HCT116 (cell line): ENCODE results near the gene YWHAE. TPM values are rescaled to one million over a fixed set of nuclear protein-coding genes. Genes with fewer than 3 reads are reported as not detected.

Source experiments
- ATAC-seq: fragments of 200-7000 bp; cut with Tn5 transposase; 2 replicates; pipeline ENCODE4 v1.9.1; 2020; ENCODE audit warnings: mild to moderate bottlenecking, moderate library complexity
- BruUV-seq: library from RNA; stranded (reverse); fragments of 400-500 nt; replicated peaks from 2 replicates; lab custom pipeline; 2021; lab: Mats Ljungman, UMichigan
- CTCF ChIA-PET: fragments of 300-600 bp; sonication (Branson Sonifier 250); formaldehyde crosslinking; loops from one replicate; lab custom pipeline; 2021; ENCODE audit warnings: antibody characterized with exemption; lab: Charles Lee
- POLR2A ChIA-PET: fragments of 300-600, 350-600 bp; sonication (Branson Sonifier 250); formaldehyde crosslinking; loops from one replicate; lab custom pipeline; 2021; ENCODE audit warnings: antibody characterized with exemption; lab: Charles Lee
- RAD21 ChIA-PET, 2 experiments: fragments of 300-600 bp; sonication (Branson Sonifier 250); formaldehyde crosslinking; loops; one replicate each; lab custom pipeline; 2023; ENCODE audit warnings: low total read pairs in 2 of 2; ENCODE audit not compliant: uncharacterized antibody in 2 of 2, unreplicated experiment in 2 of 2, low non-redundant PET in 1 of 2; lab: Charles Lee
- DNase-seq: peaks from one replicate; pipeline ENCODE4 v3.0.0-alpha.2; 2010; ENCODE audit warnings: low read depth, low spot score
- H2AFZ ChIP-seq: fragments of 200-600 bp; shearing (Covaris generic), sonication (generic); 2 replicates; pipeline ENCODE4 v1.6.1; 2017; ENCODE audit warnings: low read depth, mixed run types, mixed read lengths, antibody characterized with exemption, low read length; ENCODE audit not compliant: poor library complexity, severe bottlenecking
- H3K27ac ChIP-seq: 2 replicates; pipeline ENCODE4 v1.5.1; 2012; ENCODE audit warnings: low read depth, low read length
- H3K27me3 ChIP-seq: fragments of 200-600 bp; sonication (generic); 2 replicates; pipeline ENCODE4 v1.6.1; 2016; ENCODE audit warnings: mixed run types, low read length, mixed read lengths; ENCODE audit not compliant: insufficient read depth
- H3K36me3 ChIP-seq, 2 experiments: fragments of 200-500 bp in 1 of 2; fragments of 200-600 bp in 1 of 2; sonication (Bioruptor generic) in 1 of 2; sonication (generic) in 1 of 2; 2 replicates each; pipeline versions ENCODE4 v1.5.1 to v1.6.1; 2014 to 2016; ENCODE audit warnings: low read length in 2 of 2, inconsistent platforms in 1 of 2, mixed read lengths in 1 of 2, mixed run types in 1 of 2; ENCODE audit not compliant: insufficient read depth in 2 of 2, control insufficient read depth in 1 of 2
- H3K4me1 ChIP-seq, 2 experiments: fragments of 200-600 bp in 1 of 2; sonication (generic) in 1 of 2; 2 replicates each; pipeline versions ENCODE4 v1.5.1 to v1.6.1; 2012 to 2017; ENCODE audit warnings: low read length in 2 of 2, inconsistent platforms in 1 of 2, mild to moderate bottlenecking in 1 of 2, mixed read lengths in 1 of 2, mixed run types in 1 of 2, moderate library complexity in 1 of 2; ENCODE audit not compliant: insufficient read depth in 2 of 2, control insufficient read depth in 1 of 2
- H3K4me2 ChIP-seq: fragments of 200-600 bp; sonication (generic); 2 replicates; pipeline ENCODE4 v1.6.1; 2017; ENCODE audit warnings: mixed run types, low read length, mixed read lengths
- H3K4me3 ChIP-seq, 2 experiments: fragments of 200-600 bp in 1 of 2; sonication (generic) in 1 of 2; replicated peaks in 1 of 2; 2 replicates each; pipeline ENCODE4 v1.5.1; 2011 to 2016; ENCODE audit warnings: low read length in 2 of 2, control low read depth in 1 of 2, low read depth in 1 of 2, mild to moderate bottlenecking in 1 of 2, mixed read lengths in 1 of 2, mixed run types in 1 of 2
- H3K79me2 ChIP-seq: fragments of 200-600 bp; sonication (generic); 2 replicates; pipeline ENCODE4 v1.6.1; 2017; ENCODE audit warnings: mild to moderate bottlenecking, mixed run types, low read length, moderate library complexity, mixed read lengths; ENCODE audit not compliant: insufficient read depth
- H3K9ac ChIP-seq: fragments of 200-600 bp; sonication (generic); 2 replicates; pipeline ENCODE4 v1.6.1; 2016; ENCODE audit warnings: low read length, mixed read lengths
- H3K9me2 ChIP-seq: fragments of 200-600 bp; sonication (generic), shearing (Covaris generic); 2 replicates; pipeline ENCODE4 v1.6.1; 2017; ENCODE audit warnings: mixed run types, mild to moderate bottlenecking, moderate library complexity; ENCODE audit not compliant: insufficient read depth
- H3K9me3 ChIP-seq, 2 experiments: fragments of 200-500 bp in 1 of 2; fragments of 200-600 bp in 1 of 2; sonication (Bioruptor generic) in 1 of 2; sonication (generic) in 1 of 2; 2 replicates each; pipeline ENCODE4 v1.6.1; 2014 to 2017; ENCODE audit warnings: low read length in 2 of 2, mixed read lengths in 2 of 2, inconsistent platforms in 1 of 2, low read depth in 1 of 2, mild to moderate bottlenecking in 1 of 2, mixed run types in 1 of 2, moderate library complexity in 1 of 2; ENCODE audit not compliant: control insufficient read depth in 1 of 2, insufficient read depth in 1 of 2
- H4K20me1 ChIP-seq: fragments of 200-600 bp; sonication (generic), shearing (Covaris generic); 2 replicates; pipeline ENCODE4 v1.6.1; 2017; ENCODE audit warnings: mixed run types, mild to moderate bottlenecking, moderate library complexity; ENCODE audit not compliant: insufficient read depth
- CBX3 ChIP-seq: IDR thresholded peaks from 2 replicates; pipeline ENCODE4 v1.6.1; 2012; ENCODE audit warnings: low read depth
- CEBPB ChIP-seq: IDR thresholded peaks from 2 replicates; pipeline ENCODE4 v1.6.1; 2012; ENCODE audit warnings: low read depth
- CTCF ChIP-seq, 3 experiments: fragments of 200-600 bp in 1 of 3; sonication (generic) in 1 of 3; IDR thresholded peaks in 2 of 3; conservative IDR thresholded peaks in 1 of 3; 2 replicates each; pipeline ENCODE4 v1.5.1; 2012 to 2017; ENCODE audit warnings: low read depth in 2 of 3, low read length in 2 of 3, antibody characterized with exemption in 1 of 3, borderline replicate concordance in 1 of 3, control low read depth in 1 of 3, mild to moderate bottlenecking in 1 of 3, mixed read lengths in 1 of 3, mixed run types in 1 of 3, moderate library complexity in 1 of 3; ENCODE audit not compliant: insufficient read depth in 1 of 3
- EGR1 ChIP-seq: IDR thresholded peaks from 2 replicates; pipeline ENCODE4 v1.6.1; 2012; ENCODE audit warnings: low read depth
- ELF1 ChIP-seq: IDR thresholded peaks from 2 replicates; pipeline ENCODE4 v1.6.1; 2012; ENCODE audit warnings: low read depth, borderline replicate concordance
- EZH2 ChIP-seq: fragments of 200-600 bp; sonication (generic); IDR thresholded peaks from 2 replicates; pipeline ENCODE4 v1.6.1; 2017; ENCODE audit warnings: antibody characterized with exemption, mixed run types
- EZH2phosphoT487 ChIP-seq: fragments of 200-600 bp; IDR thresholded peaks from 2 replicates; pipeline ENCODE4 v1.6.1; 2018; ENCODE audit warnings: antibody characterized with exemption, borderline replicate concordance
- JUND ChIP-seq: IDR thresholded peaks from 2 replicates; pipeline ENCODE4 v1.6.1; 2012
- POLR2AphosphoS5 ChIP-seq: IDR thresholded peaks from 2 replicates; pipeline ENCODE4 v1.6.1; 2011; ENCODE audit warnings: mild to moderate bottlenecking, low read depth, low read length, moderate library complexity
- SP1 ChIP-seq: IDR thresholded peaks from 2 replicates; pipeline ENCODE4 v1.6.1; 2012; ENCODE audit warnings: low read depth
- YY1 ChIP-seq: IDR thresholded peaks from 2 replicates; pipeline ENCODE4 v1.6.1; 2011; ENCODE audit warnings: low read length, low read depth, moderate library complexity, mild to moderate bottlenecking; ENCODE audit not compliant: insufficient replicate concordance; ENCODE audit errors: extremely low read depth
- ZNF274 ChIP-seq: fragments of 200-500 bp; sonication (Bioruptor generic); IDR thresholded peaks from 2 replicates; pipeline ENCODE4 v1.6.1; 2014; ENCODE audit warnings: mild to moderate bottlenecking, low read depth, low read length, inconsistent platforms
- intact Hi-C: fragments of 100-400 bp; cut with micrococcal nuclease; formaldehyde crosslinking; loops from 2 replicates; pipeline ENCODE4 v1.10.0; 2022
- total RNA-seq: library from RNA; stranded (reverse); gene quantifications from one replicate; pipeline ENCODE4 v1.2.1, GENCODE V29; 2021; ENCODE audit not compliant: unreplicated experiment
- TF ChIP-seq, protein P1 (sequence below): IDR thresholded peaks from 2 replicates; pipeline ENCODE4 v1.6.1; 2012
- TF ChIP-seq, protein P2 (sequence below): IDR thresholded peaks from 2 replicates; pipeline ENCODE4 v1.6.1; 2011; ENCODE audit warnings: mild to moderate bottlenecking, low read length, moderate library complexity; ENCODE audit not compliant: insufficient replicate concordance; ENCODE audit errors: extremely low read depth

Gene YWHAE
- total RNA-seq, 1 experiment from 2014 or later: 735 TPM

DNA sequence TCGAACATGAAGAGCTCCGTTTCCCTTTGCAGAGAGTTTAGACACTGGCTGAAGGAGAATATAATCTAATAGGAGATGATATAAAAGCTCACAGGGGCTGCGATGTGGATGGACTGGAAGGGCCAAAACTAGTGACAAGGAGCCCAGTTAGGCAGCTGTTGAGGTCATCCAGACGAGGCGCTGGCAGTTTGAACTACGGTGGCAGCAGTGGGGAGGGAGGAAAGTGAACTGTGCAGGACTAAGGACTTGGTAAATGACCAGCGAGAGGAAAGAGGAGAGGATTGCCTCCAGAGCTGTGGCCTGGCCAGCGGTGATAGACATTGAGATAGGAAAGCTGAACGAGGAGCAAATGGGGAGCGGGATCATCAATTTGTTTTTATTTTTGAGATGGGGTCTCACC is 14.6 kb upstream of the YWHAE start:
- Histone ChIP-seq H3K9me3 (no peaks in the 10 kb centered on the region), H3K4me1 (peaks cover 5% of the 10 kb centered on the region in 2 experiments; a peak in 3 of 4 replicates), H3K9me2 (no peaks in the 10 kb centered on the region), H3K4me3 (no peak overlapping the region), H4K20me1 (no peaks in the 10 kb centered on the region), H2AFZ (no peak overlapping the region), H3K79me2 (no peaks in the 10 kb centered on the region), H3K9ac (no peak overlapping the region), H3K27ac (no peak overlapping the region), H3K36me3 (no peaks in the 10 kb centered on the region), H3K4me2 (no peak overlapping the region), H3K27me3 (no peaks in the 10 kb centered on the region)
- no TSS peak for BruUV-seq
- DNase-seq: no peak
- POLR2A ChIA-PET: interaction anchor here (1.4 kb wide), 1 partner anchor 15 kb away, joined by 5 read pairs; the partner anchor contains the start of gene YWHAE
- CTCF ChIA-PET: no interaction called here
- RAD21 ChIA-PET: no interaction called here
- TF ChIP-seq CBX3: no peak
- no peak for TF ChIP-seq EGR1
- TF ChIP-seq ZNF274: no peak
- TF ChIP-seq CEBPB: no peak
- no peak for TF ChIP-seq POLR2AphosphoS5
- TF ChIP-seq EZH2phosphoT487: no peak
- TF ChIP-seq, protein P1, sequence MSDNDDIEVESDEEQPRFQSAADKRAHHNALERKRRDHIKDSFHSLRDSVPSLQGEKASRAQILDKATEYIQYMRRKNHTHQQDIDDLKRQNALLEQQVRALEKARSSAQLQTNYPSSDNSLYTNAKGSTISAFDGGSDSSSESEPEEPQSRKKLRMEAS: no peak
- TF ChIP-seq ELF1: no peak
- no peak for TF ChIP-seq SP1
- TF ChIP-seq, protein P2, sequence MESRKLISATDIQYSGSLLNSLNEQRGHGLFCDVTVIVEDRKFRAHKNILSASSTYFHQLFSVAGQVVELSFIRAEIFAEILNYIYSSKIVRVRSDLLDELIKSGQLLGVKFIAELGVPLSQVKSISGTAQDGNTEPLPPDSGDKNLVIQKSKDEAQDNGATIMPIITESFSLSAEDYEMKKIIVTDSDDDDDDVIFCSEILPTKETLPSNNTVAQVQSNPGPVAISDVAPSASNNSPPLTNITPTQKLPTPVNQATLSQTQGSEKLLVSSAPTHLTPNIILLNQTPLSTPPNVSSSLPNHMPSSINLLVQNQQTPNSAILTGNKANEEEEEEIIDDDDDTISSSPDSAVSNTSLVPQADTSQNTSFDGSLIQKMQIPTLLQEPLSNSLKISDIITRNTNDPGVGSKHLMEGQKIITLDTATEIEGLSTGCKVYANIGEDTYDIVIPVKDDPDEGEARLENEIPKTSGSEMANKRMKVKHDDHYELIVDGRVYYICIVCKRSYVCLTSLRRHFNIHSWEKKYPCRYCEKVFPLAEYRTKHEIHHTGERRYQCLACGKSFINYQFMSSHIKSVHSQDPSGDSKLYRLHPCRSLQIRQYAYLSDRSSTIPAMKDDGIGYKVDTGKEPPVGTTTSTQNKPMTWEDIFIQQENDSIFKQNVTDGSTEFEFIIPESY: no peak
- TF ChIP-seq JUND: no peak
- no peak for TF ChIP-seq YY1
- TF ChIP-seq CTCF (IDR thresholded peaks at IDR 0.05 in 2 of 3, conservative IDR thresholded peaks at IDR 0.05 in 1 of 3; ENCODE audit: borderline replicate concordance in 1 of 3, insufficient read depth in 1 of 3, low read depth in 2 of 3, low read length in 2 of 3): no peak
- TF ChIP-seq EZH2: no peak
- intact Hi-C loops: no loop called here
- ATAC-seq: no peak
